Gastroesophageal sphincter (tissue), 4 donors: Measurements from ENCODE around the gene SERPINA12. TPM values are rescaled to one million over a fixed set of nuclear protein-coding genes. Genes with fewer than 3 reads are reported as not detected.
"Not testable (repeated sequence)": the region's sequence is repeated elsewhere in the genome, so short reads cannot be mapped to it uniquely, and the experiment has no call there.

Experiments
- ATAC-seq: fragments of 150-250 bp; one replicate; pipeline ENCODE4 v1.9.1; 2016; ENCODE audit warnings: mild to moderate bottlenecking, moderate library complexity
- H3K27ac ChIP-seq, 4 donors: fragments of 200-600 bp; sonication (generic) in 3 of 4; 1 replicate in 3 of 4; 2 replicates in 1 of 4; pipeline ENCODE4 v1.5.1; 2016 to 2019
- H3K27me3 ChIP-seq: fragments of 200-600 bp; sonication (generic); one replicate; pipeline ENCODE4 v1.5.1; 2019
- H3K36me3 ChIP-seq, 2 donors: fragments of 200-600 bp; sonication (generic); one replicate each; pipeline ENCODE4 v1.5.1; 2019; ENCODE audit warnings: control low read depth in 1 of 2
- H3K4me1 ChIP-seq, 3 donors: fragments of 200-600 bp; sonication (generic); 1 replicate in 2 of 3; 2 replicates in 1 of 3; pipeline ENCODE4 v1.5.1; 2016 to 2019; ENCODE audit warnings: control low read depth in 2 of 3
- H3K4me3 ChIP-seq, 2 donors: fragments of 200-600 bp; sonication (generic); one replicate each; pipeline ENCODE4 v1.5.1; 2019; ENCODE audit warnings: mild to moderate bottlenecking in 1 of 2, moderate library complexity in 1 of 2
- H3K9me3 ChIP-seq, 3 donors: fragments of 200-600 bp; sonication (generic); one replicate each; pipeline ENCODE4 v1.5.1; 2017 to 2019; ENCODE audit warnings: control low read depth in 2 of 3
- EP300 ChIP-seq: sonication (generic); formaldehyde crosslinking; IDR thresholded peaks from one replicate; pipeline ENCODE4 v1.6.1; 2017; ENCODE audit warnings: antibody characterized with exemption, mild to moderate bottlenecking
- POLR2A ChIP-seq, 2 donors: fragments of 450-650 bp; IDR thresholded peaks; one replicate each; pipeline ENCODE4 v1.6.1; 2017; ENCODE audit warnings: antibody characterized with exemption in 2 of 2, mild to moderate bottlenecking in 2 of 2, moderate library complexity in 1 of 2
- POLR2AphosphoS5 ChIP-seq: sonication (generic); formaldehyde crosslinking; IDR thresholded peaks from one replicate; pipeline ENCODE4 v1.6.1; 2017; ENCODE audit warnings: antibody characterized with exemption
- WGBS, 2 donors: methylation state at CpG; one replicate each; pipeline ENCODE4 v1.1.5; 2018; ENCODE audit warnings: low coverage in 1 of 2; 5-methylcytosine and 5-hydroxymethylcytosine counted together
- total RNA-seq, 4 donors: library from RNA; depleted of rRNA; stranded (reverse); fragments of >200 nt; gene quantifications; one replicate each; pipeline ENCODE4 v1.1.0, GENCODE V29; 2016
- TF ChIP-seq, protein P1 (sequence below), 4 experiments: fragments of 200-600 bp in 2 of 4; fragments of 450-650 bp in 2 of 4; sonication (generic) in 1 of 4; IDR thresholded peaks; one replicate each; pipeline ENCODE4 v1.5.1; 2017 to 2019; ENCODE audit warnings: antibody characterized with exemption in 4 of 4, mild to moderate bottlenecking in 2 of 4, moderate library complexity in 2 of 4

The SERPINA12 gene
- total RNA-seq, 4 donors from 2014 or later = not detected

DNA sequence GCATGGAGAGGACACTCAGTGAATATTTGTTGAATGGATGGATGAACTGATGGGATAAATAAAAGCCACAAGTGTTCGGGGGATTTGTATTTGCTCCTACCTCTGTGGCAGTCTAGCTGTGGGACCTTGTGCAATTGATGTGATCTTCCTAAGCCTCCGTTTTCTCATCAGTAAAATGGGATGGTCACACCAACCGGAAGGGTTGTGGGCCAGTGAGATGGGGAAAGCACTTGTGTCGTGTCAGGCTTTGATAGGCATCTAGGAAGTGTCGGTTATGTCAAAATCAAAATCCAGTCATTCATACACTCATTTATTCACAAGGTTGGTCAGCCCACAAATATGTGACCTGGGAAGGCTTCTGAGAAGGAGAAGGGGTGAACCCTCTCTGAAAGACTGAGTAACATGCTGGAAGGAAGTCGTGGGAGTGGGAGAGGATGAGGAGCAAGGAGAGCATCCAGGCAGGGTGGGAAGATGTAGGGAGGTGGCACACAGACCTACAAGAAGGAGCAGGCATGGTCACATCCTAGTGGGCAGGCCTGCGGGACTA is 25.5 kb downstream of the SERPINA12 start:
- WGBS, 2 donors = 74 to 92% methylated on average over 5 to 6 of the region's 7 CpGs
- Histone ChIP-seq H3K36me3 (no peaks in the 10 kb centered on the region), H3K27ac (no peak overlapping the region), H3K9me3 (peaks cover 0 to 15% (median 0%) of the 10 kb centered on the region in 3 donors), H3K27me3 (peaks cover 47% of the 10 kb centered on the region), H3K4me1 (peaks cover 0 to 14% (median 7%) of the 10 kb centered on the region in 3 donors), H3K4me3 (no peak overlapping the region)
- TF ChIP-seq POLR2A (IDR thresholded peaks at IDR 0.05) (no peak), POLR2AphosphoS5 (no peak), EP300 (no peak)
- TF ChIP-seq, protein P1, sequence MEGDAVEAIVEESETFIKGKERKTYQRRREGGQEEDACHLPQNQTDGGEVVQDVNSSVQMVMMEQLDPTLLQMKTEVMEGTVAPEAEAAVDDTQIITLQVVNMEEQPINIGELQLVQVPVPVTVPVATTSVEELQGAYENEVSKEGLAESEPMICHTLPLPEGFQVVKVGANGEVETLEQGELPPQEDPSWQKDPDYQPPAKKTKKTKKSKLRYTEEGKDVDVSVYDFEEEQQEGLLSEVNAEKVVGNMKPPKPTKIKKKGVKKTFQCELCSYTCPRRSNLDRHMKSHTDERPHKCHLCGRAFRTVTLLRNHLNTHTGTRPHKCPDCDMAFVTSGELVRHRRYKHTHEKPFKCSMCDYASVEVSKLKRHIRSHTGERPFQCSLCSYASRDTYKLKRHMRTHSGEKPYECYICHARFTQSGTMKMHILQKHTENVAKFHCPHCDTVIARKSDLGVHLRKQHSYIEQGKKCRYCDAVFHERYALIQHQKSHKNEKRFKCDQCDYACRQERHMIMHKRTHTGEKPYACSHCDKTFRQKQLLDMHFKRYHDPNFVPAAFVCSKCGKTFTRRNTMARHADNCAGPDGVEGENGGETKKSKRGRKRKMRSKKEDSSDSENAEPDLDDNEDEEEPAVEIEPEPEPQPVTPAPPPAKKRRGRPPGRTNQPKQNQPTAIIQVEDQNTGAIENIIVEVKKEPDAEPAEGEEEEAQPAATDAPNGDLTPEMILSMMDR (IDR thresholded peaks at IDR 0.05) = no peak
- ATAC-seq = no peak

DNA sequence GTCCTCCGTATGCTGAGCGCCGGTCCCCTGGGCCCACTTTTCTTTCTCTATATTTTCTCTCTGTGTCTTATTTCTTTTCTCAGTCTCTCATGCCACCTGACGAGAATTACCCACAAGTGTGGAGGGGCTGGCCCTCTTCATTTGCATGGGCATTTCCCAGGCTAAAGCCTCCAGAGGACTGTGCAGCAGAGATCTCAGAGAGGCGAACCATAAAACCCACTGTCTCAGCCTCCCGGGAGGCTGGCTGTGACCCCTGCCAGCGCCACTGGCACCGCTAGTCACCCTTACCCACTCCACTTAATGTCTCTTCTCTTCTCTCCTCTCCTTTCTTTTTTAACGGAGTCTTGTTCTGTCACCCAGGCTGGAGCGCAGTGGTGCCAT is 26.2 kb downstream of the SERPINA12 start:
- peaks cover 0 to 22% (median 0%) of the 10 kb centered on the region in 3 donors for H3K9me3 ChIP-seq
- no peak overlapping the region for H3K27ac ChIP-seq
- no peak for ATAC-seq
- peaks cover 0 to 14% (median 7%) of the 10 kb centered on the region in 3 donors for H3K4me1 ChIP-seq
- 92 to 94% methylated on average over 6 to 10 of the region's 10 CpGs for WGBS, 2 donors
- peaks cover 42% of the 10 kb centered on the region for H3K27me3 ChIP-seq
- no peak for TF ChIP-seq POLR2A (IDR thresholded peaks at IDR 0.05)
- TF ChIP-seq POLR2AphosphoS5 = no peak
- no peak for TF ChIP-seq EP300
- TF ChIP-seq, protein P1 (IDR thresholded peaks at IDR 0.05) = no peak
- no peaks in the 10 kb centered on the region for H3K36me3 ChIP-seq
- no peak overlapping the region for H3K4me3 ChIP-seq

DNA sequence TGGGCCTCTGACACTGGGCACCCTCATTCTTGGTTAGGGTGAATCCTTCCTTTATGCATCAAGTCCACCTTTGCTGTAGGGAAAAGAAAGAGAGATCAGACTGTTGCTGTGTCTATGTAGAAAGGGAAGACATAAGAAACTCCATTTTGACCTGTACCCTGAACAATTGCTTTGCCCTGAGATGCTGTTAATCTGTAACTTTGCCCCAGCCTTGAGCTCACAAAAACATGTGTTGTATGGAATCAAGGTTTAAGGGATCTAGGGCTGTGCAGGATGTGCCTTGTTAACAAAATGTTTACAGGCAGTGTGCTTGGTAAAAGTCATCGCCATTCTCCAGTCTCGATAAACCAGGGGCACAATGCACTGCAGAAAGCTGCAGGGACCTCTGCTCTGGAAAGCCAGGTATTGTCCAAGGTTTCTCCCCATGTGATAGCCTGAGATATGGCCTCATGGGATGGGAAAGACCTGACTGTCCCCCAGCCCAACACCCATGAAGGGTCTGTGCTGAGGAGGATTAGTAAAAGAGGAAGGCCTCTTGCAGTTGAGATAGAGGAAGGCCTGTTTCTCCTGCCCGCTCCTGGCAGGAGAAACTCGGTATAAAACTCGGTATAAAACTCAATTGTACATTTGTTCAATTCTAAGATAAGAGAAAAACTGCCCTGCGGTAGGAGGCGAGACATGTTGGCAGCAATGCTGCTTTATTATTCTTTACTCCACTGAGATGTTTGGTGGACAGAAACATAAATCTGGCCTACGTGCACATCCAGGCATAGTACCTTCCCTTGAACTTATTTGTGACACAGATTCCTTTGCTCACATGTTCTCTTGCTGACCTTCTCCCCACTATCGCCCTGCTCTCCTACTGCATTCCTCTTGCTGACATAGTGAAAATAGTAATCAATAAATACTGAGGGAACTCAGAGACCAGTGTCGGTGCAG is 26.9 kb downstream of the SERPINA12 start:
- ATAC-seq, H3K36me3 ChIP-seq, H3K27ac ChIP-seq, H3K4me3 ChIP-seq: not testable (repeated sequence)
- WGBS, 2 donors = 76 to 79% methylated on average over 7 to 8 of the region's 10 CpGs
- Histone ChIP-seq H3K27me3 (peaks cover 35% of the 10 kb centered on the region), H3K4me1 (peaks cover 0 to 14% (median 7%) of the 10 kb centered on the region in 3 donors), H3K9me3 (peaks cover 0 to 29% (median 0%) of the 10 kb centered on the region in 3 donors)

DNA sequence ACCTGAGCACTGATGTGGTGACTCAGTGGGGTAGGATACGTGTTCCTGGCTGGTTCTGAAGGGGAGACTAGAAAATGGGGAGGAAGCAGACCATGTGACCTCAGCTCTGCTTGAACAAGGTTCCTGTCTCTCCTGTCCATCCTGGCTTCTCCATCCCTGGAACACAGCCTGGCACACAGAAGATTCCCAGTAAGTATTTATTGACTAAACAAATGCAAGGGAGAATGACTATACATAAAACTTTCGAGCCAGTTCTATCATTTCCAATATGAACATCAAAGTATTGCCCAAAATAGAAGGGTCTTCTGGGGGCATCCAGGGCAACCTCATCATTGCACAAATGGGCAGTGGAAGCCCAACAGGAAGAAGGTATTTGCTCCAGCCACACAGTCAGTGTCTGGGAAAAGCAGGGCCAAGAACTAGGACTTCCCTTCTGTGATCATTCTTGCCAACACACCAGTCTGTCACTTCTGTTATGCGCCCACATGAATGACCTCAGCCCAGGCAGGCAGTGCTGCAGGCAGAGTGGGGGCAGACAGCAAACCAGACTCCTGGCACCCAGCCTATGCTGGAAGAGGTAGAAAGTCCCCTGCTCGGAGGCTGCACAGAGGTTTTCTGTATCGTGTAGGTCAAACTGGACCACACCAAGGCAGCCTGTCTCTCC is 27.7 kb downstream of the SERPINA12 start:
- H3K4me3 ChIP-seq = no peak overlapping the region

DNA sequence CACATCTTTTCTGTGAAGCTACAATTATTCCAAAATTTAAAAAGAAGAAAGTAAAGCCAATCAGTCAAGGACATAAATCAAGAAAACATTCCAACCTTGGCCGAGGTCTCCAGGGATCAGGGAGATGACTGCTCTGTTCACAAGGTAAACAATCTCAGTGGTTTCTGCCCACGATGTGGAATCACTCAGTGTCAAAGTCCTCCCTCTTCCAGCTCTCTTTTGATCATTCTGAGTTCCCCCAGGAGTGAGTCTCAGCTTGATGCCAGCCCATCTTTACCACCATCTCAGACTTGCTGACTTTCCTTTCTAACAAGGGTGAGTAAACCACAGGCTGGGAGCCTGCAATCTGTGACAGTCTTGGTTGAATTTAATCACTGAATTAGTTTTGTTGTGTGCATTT is 28.5 kb downstream of the SERPINA12 start:
- Histone ChIP-seq H3K4me1 (peaks cover 0 to under 1% (median 0%) of the 10 kb centered on the region in 3 donors), H3K36me3 (no peaks in the 10 kb centered on the region), H3K4me3 (no peak overlapping the region), H3K9me3 (peaks cover 0 to 30% (median 0%) of the 10 kb centered on the region in 3 donors), H3K27me3 (peaks cover 19% of the 10 kb centered on the region), H3K27ac (no peak overlapping the region)
- ATAC-seq = no peak
- 5 to 16% methylated on average over 2 of the region's 2 CpGs for WGBS, 2 donors
- TF ChIP-seq, protein P1 (IDR thresholded peaks at IDR 0.05) = no peak
- no peak for TF ChIP-seq POLR2AphosphoS5
- no peak for TF ChIP-seq EP300
- no peak for TF ChIP-seq POLR2A (IDR thresholded peaks at IDR 0.05)

More for the DNA sequence above, 27.7 kb downstream of the SERPINA12 start:
- TF ChIP-seq, protein P1 (IDR thresholded peaks at IDR 0.05) = no peak
- TF ChIP-seq EP300 (no peak), POLR2AphosphoS5 (no peak), POLR2A (IDR thresholded peaks at IDR 0.05) (no peak)
- no peak overlapping the region for H3K27ac ChIP-seq
- H3K4me1 ChIP-seq = peaks cover 0 to 8% (median 6%) of the 10 kb centered on the region in 3 donors
- H3K27me3 ChIP-seq = peaks cover 27% of the 10 kb centered on the region
- 68 to 73% methylated on average over 3 of the region's 5 CpGs for WGBS, 2 donors
- H3K36me3 ChIP-seq = no peaks in the 10 kb centered on the region
- no peak for ATAC-seq
- H3K9me3 ChIP-seq = peaks cover 0 to 30% (median 0%) of the 10 kb centered on the region in 3 donors
